ENCODE results near the gene USP53.
"Not testable (repeated sequence)": the region's sequence is repeated elsewhere in the genome, so short reads cannot be mapped to it uniquely, and the experiment has no call there.

The USP53 gene

GRCh38 chr4:119212234-119212963, at the start of gene USP53:
Gene USP53 (plus strand): TSS chr4:119212713. CDS start chr4:119239760, 27,047 bp downstream.
- DNase-seq (ENCODE audit: low read depth in 2 of 2), result peak; percentile 95 to 98

DNA sequence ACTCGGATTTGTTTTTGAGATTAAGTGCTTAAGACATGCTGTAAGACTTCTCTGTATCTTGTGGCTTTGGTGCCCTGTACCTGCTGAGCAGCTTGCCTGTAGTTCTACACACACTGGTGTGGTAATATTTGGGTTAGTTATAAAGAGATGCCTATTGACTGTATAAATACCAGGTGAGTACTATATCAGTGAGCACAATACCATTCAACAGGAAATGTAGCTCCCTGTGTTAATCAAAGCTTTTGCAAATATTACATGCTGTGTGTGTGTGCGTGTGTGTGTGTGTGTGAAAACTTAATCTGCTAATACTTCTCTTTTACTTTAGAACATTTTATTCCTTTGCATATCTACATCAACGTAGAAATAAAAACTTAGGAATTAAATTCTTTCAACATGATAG, 46.7 kb upstream of the USP53 start:
- DNase-seq (ENCODE audit: low read depth in 2 of 2), result no peak

GRCh38 chr4:119170195-119170594, 42.3 kb upstream of the USP53 start:
- no peak for DNase-seq (ENCODE audit: low read depth in 2 of 2)

DNA sequence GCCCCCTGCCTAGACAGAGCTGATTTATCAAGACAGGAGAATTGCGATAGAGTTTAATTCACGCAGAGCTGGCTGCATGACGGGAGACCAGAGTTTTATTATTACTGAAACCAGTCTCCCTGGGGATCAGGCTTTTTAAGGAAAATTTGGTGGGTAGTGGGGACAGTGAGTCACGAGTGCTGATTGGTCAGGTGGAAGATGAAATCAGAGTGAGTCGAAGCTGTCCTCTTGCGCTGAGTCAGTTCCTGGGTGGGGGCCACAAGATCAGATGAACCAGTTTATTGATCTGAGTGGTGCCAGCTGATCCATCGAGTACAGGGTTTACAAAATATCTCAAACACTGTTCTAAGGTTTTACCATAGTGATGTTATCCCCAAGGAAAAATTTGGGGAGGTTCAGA, 40.3 kb upstream of the USP53 start:
- no peak for DNase-seq (ENCODE audit: low read depth in 2 of 2)

GRCh38 chr4:119173729-119174361, 38.7 kb upstream of the USP53 start:
- DNase-seq (ENCODE audit: low read depth in 2 of 2), result not testable (repeated sequence)

DNA sequence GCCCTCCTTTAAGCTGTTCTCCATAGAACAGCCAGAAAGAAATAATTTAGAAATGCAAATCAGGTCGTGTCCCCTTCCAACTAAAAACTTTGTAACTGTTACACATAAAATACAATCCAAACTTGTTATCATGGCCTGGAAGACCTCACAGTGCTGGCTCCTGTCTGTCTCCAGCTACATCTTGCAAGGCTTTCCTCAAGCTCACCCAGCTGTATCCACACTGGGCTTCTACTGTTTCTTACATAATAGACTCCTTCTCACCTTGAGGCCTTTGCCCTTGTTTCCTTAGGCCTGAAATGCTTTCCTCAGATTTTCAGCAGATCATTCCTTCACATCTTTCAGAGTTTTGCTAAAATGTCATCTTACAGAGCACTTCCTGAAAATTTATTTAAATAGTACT, 33.5 kb upstream of the USP53 start:
- DNase-seq (ENCODE audit: low read depth in 2 of 2), result no peak

DNA sequence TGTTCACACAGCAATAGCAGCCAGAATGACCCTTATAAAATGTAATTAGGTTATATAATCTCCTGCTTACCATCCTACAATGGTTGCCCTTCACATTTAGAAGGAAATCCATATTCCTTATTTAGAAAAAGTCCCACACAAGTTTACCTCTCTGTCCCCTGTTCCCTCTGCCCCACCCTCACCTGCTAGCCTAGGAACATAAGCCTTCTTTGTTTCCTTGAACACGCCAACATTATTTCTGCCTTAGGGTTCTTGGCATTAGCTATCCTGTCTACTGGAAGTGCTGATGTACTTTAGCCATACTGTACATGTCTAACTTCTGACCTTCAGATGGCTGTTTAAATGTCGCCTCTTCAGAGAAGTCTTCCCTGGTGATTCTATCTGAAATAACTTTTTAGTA, 28.4 kb upstream of the USP53 start:
- DNase-seq (ENCODE audit: low read depth in 2 of 2), result no peak

- no peak for DNase-seq (ENCODE audit: low read depth in 2 of 2)
These were observed 22.9 kb upstream of the USP53 start for GRCh38 chr4:119189638-119190037.

GRCh38 chr4:119190354-119190753, 22.2 kb upstream of the USP53 start:
- no peak for DNase-seq (ENCODE audit: low read depth in 2 of 2)

DNA sequence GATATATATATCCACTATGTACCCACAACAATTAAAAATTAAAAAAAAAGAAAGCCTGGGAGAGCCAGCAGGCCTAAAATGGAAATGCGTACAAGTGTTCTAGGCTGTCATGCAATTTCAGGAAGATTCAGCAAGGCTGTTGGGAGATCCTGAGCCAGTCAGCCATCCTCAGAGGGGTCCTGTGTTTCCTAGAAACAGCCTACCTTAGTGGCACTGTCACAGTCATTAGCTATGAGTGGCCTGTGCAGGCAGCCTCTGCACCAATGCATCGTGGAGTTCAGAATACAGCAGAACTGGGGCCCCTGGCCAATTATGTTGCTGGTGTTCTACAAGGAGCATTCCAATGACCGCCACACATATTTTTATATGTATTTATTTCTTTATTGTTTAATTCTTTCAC, 21.0 kb upstream of the USP53 start:
- no peak for DNase-seq (ENCODE audit: low read depth in 2 of 2)

DNA sequence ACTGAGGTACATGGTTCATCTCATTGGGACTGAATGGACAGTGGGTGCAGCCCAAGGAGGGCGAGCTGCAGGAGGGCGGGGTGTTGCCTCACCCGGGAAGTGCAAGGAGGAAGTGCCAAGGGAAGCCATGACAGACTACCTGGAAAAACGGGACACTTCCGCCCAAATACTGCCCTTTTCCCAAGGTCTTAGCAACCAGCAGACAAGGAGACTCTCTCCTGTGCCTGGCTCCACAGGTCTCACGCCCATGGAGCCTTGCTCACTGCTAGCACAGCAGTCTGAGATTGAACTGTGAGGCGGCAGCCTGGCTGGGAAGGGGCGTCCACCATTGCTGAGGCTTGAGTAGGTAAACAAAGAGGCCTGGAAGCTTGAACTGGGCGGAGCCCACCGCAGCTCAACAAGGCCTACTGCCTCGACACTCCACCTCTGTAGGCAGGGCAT, 14.7 kb upstream of the USP53 start:
- DNase-seq (ENCODE audit: low read depth in 2 of 2), result no peak

DNA sequence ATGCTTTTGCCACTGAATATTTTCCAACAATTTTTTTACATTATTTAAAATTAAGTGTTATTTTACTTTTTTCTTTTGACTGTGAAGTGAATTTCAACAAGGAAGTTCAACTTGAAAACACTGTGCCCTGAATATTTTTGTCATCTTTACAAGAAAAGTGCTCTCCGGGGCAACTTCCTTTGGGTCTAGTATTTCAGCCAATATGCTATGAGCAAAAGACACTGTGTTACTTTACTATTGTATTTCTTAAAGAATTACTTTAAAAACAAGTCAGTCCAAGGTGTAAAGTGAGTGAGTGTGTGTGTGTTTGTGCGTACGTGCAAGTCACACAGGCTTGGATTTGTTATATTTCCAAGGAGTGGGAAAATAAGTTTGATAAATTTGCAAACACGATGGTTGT, 7.6 kb upstream of the USP53 start:
- DNase-seq (ENCODE audit: low read depth in 2 of 2), result no peak

DNA sequence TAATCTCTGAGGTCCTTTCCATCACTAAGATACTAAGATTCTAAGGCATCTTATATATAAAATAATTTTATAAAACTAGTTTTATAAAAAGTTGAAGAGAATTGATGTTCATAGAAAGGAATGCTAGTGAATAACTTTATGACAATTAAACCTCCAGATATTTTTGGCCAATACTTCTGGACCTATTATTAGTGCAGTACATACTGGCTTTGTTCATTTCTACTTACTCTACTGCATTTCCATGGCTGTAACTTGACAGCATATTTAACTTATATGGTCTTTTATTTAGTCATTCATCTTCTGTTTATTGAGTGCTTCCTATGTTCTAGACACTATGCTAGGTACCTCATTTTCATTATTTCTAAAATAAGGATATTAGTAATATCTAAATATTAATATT, 6.8 kb upstream of the USP53 start:
- no peak for DNase-seq (ENCODE audit: low read depth in 2 of 2)

DNA sequence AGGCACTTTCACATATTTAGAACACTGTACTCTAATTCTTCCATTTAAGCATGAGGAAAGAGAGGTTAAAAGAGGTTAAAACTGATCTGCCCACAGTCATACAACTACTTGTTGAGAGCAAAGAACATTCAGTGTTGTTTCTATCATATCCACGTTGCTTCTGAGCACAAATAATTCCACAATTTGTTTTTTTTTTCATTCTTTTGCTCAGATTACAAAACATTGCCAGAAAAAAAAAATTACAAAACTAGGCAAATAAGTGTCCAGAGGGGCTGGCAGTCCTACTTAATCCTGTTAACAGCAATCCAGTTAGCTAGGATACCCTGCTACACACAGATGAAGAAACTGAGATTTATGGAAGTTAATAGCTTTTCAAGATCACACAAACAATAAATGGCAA, 6.3 kb upstream of the USP53 start:
- no peak for DNase-seq (ENCODE audit: low read depth in 2 of 2)

- DNase-seq (ENCODE audit: low read depth in 2 of 2), result no peak
These were observed 5.5 kb upstream of the USP53 start for GRCh38 chr4:119207051-119207450.

GRCh38 chr4:119209077-119209476, 3.4 kb upstream of the USP53 start:
- DNase-seq (ENCODE audit: low read depth in 2 of 2), result no peak

DNA sequence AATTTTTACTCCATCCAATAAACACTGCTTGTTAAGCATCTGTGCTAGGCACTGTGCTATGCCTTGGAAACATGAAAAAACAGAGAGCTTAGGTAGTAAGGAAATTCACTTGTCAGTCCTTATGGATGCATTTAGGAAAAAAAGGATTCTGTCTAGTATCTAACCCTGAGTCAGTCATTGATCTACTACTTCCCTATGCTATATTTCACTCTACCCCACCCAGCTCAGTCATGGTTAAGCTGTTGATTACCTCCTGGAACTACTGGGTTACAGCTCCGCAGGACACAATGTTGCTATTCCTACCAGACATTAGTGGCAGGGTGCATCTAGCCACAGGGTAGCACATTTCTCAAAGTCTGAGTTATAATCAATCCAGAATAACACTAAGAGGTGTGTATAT, 2.9 kb upstream of the USP53 start:
- DNase-seq (ENCODE audit: low read depth in 2 of 2), result no peak

- no peak for DNase-seq (ENCODE audit: low read depth in 2 of 2)
These were observed 1.7 kb upstream of the USP53 start for GRCh38 chr4:119210775-119211174.

- no peak for DNase-seq (ENCODE audit: low read depth in 2 of 2)
These were observed 663 bp upstream of the USP53 start for GRCh38 chr4:119211867-119212233.

GRCh38 chr4:119212964-119213606, 572 bp downstream of the USP53 start:
- DNase-seq (ENCODE audit: low read depth in 2 of 2), result peak in 1 of 2 donors; percentile 5

GRCh38 chr4:119218093-119218492, 5.6 kb downstream of the USP53 start:
- DNase-seq (ENCODE audit: low read depth in 2 of 2), result no peak

DNA sequence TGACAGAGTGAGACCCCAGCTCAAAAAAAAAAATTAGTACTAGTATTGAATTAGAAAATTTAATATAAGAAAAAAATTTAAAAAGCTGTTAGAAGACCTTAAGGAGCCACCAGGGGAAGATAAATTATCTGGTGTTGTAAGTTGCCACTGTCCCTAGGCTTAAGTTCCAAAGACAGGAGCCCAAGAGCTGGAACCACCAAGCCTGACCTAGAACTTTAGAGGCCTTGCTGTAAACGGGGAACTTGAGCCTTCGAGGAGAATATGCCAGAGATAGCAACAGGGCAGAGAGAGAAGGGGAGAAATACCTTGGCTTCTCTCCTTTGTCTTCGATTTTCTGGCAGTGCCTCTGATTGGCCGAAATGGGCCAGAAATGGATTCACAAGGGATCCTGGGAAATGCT, 8.9 kb downstream of the USP53 start:
- DNase-seq (ENCODE audit: low read depth in 2 of 2), result no peak

DNA sequence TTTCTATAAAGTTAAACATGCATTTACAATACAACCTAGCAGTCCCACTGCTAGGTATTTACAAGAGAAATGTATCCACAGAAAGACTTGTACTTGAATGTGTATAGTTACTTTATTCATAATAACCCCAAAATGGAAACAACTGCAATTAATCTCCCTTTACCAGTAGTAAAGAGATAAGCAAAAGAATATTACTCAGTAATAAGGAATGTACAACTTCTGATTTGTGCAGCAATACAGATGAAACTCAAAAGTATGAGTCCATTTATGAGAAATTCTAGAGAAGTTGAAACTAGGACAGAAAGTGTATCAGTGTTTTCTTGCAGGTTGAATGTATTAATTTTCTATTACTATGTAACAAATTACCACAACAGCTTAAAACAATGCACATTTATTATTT, 15.2 kb downstream of the USP53 start:
- no peak for DNase-seq (ENCODE audit: low read depth in 2 of 2)

Data from stimulated activated CD4-positive, alpha-beta T cell treated with anti-CD3 and anti-CD28 coated beads, Interleukin-1b, Interleukin-23, amount 100 ng/mL, for 1 hour (primary cell).